ENCODE measurements around the gene CERK. TPM values are rescaled to one million over a fixed set of nuclear protein-coding genes. Genes with fewer than 3 reads are reported as not detected.

CERK gene
- total and polyA plus RNA-seq, 9 of the 15 experiments (the other 6 are each of a cell fraction or from before 2014, with no cell fraction given): 1.1 to 14.9 (median 8.7) TPM

GRCh38 chr22:46661221-46661851 is 76.7 kb downstream of the CERK start (continued):
- TF ChIP-seq STAT6 (CRISPR knock-in tag; IDR thresholded peaks at IDR 0.05) (no peak), HNRNPK (IDR thresholded peaks at IDR 0.05; ENCODE audit: low read depth, low read length, poor library complexity, severe bottlenecking) (no peak), RREB1 (CRISPR knock-in tag; IDR thresholded peaks at IDR 0.05) (no peak), ATF4 (CRISPR knock-in tag; IDR thresholded peaks at IDR 0.05) (no peak), TEAD1 (CRISPR knock-in tag; IDR thresholded peaks at IDR 0.05) (no peak), MTA2 (IDR thresholded peaks at IDR 0.05; ENCODE audit: low read depth) (no peak), JUNB (CRISPR knock-in tag; conservative IDR thresholded peaks at IDR 0.05) (peak; percentile 49; the same call in 1 of the 2 replicates), JUND (IDR thresholded peaks at IDR 0.05; ENCODE audit: borderline replicate concordance, low read depth, low read length) (peak; percentile 41; the same call in 1 of the 2 replicates), JUND (tag; IDR thresholded peaks at IDR 0.05; ENCODE audit: borderline replicate concordance, low read depth, low read length) (no peak; the same call in 2 of the 3 replicates), RBM34 (IDR thresholded peaks at IDR 0.05; ENCODE audit: borderline replicate concordance, insufficient read depth, low read length) (no peak), JUN (IDR thresholded peaks at IDR 0.05; ENCODE audit: borderline replicate concordance, low read depth, low read length) (0 out of 2 replicates have a peak, but pooled peaks have one; percentile 12), JUN (CRISPR knock-in tag; IDR thresholded peaks at IDR 0.05; ENCODE audit: borderline replicate concordance) (no peak), FOXJ3 (CRISPR knock-in tag; IDR thresholded peaks at IDR 0.05) (no peak), CLOCK (CRISPR knock-in tag; IDR thresholded peaks at IDR 0.05; ENCODE audit: borderline replicate concordance) (no peak)
